T-helper 2 cell treated with Interferon-gamma antibody and Interleukin-4, amounts not matched to agents 5 μg/mL and 100 μg/mL, for 36 hours (primary cell): Measurements from ENCODE around the gene SPRYD3.
"Not testable (repeated sequence)": the region's sequence is repeated elsewhere in the genome, so short reads cannot be mapped to it uniquely, and the experiment has no call there.

Experiments used
- DNase-seq: peaks from one replicate; pipeline ENCODE4 v3.0.0; 2021; ENCODE audit warnings: low spot score
- H3K27ac Mint-ChIP-seq: one replicate; pipeline ENCODE4 v1.8.0; 2021; ENCODE audit warnings: mild to moderate bottlenecking, mixed read lengths
- H3K27me3 Mint-ChIP-seq: one replicate; pipeline ENCODE4 v1.8.0; 2021; ENCODE audit warnings: low read depth, mixed read lengths
- H3K36me3 Mint-ChIP-seq: one replicate; pipeline ENCODE4 v1.8.0; 2021; ENCODE audit warnings: low read depth, mixed read lengths
- H3K4me1 Mint-ChIP-seq: one replicate; pipeline ENCODE4 v1.8.0; 2021; ENCODE audit warnings: low read depth, mixed read lengths
- H3K4me3 Mint-ChIP-seq: one replicate; pipeline ENCODE4 v1.8.0; 2022; ENCODE audit warnings: mild to moderate bottlenecking, moderate library complexity, mixed read lengths
- H3K9me3 Mint-ChIP-seq: one replicate; pipeline ENCODE4 v1.8.0; 2021; ENCODE audit warnings: mixed read lengths

SPRYD3 gene

DNA sequence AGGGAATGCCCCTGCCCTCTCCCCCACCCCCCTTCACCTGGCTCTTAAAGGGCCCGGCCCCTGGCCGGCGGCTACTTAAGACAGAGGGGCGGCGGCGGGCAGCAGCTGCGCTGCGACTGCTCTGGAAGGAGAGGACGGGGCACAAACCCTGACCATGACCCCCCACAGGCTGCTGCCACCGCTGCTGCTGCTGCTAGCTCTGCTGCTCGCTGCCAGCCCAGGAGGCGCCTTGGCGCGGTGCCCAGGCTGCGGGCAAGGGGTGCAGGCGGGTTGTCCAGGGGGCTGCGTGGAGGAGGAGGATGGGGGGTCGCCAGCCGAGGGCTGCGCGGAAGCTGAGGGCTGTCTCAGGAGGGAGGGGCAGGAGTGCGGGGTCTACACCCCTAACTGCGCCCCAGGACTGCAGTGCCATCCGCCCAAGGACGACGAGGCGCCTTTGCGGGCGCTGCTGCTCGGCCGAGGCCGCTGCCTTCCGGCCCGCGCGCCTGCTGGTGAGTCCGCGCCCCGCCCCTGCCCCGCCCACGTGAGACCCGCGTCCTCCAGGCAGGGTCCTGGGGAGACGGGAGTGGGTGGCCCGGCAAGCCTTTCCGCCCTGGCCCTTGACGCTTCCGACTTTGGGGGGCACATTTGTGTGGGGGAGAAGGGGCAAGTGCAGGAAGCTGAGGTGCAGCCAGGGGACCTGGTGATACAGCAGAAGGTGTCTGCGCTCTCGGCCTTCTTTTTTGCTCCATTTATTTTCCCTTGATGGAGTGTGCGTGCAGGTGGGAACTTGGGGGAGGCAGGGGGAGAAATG lies 18.6 kb upstream of the SPRYD3 start, which contains the start of gene IGFBP6:
TSS of gene IGFBP6 (plus strand) at position 104 of the 790 bp plus-strand sequence. CDS start at position 155, 51 bp downstream.
- Mint-ChIP-seq H3K27me3 (peaks cover 18% of the 10 kb centered on the region), H3K27ac (peak within 1 kb of the TSS; percentile 68), H3K4me3 (peak within 1 kb of the TSS; percentile 83), H3K4me1 (peaks cover 31% of the 10 kb centered on the region), H3K36me3 (no peaks in the 10 kb centered on the region), H3K9me3 (no peaks in the 10 kb centered on the region)
- peak; percentile 66 for DNase-seq

DNA sequence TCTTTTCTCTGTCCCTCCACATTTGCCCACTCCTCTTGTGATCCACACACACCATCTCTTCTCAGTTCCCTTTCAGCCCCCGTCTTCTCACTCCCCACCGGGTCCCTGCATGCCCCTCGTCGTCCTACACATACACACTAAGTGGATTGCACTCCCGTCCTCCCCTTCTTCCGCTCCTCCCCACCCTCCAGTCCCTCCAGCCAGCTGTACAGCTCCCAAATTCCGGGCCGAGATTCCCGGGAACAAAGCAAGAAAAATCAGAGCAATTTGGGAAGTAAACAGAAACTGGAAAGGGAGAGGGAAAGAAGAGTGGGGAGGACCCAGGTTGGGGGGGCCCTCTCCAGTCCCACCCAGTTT lies 18.0 kb upstream of the SPRYD3 start:
- no peak for DNase-seq
- Mint-ChIP-seq H3K27me3 (peaks cover 18% of the 10 kb centered on the region), H3K36me3 (no peaks in the 10 kb centered on the region), H3K27ac (no peak overlapping the region), H3K4me3 (peak overlapping the region; percentile 65), H3K9me3 (no peaks in the 10 kb centered on the region), H3K4me1 (peaks cover 27% of the 10 kb centered on the region)

DNA sequence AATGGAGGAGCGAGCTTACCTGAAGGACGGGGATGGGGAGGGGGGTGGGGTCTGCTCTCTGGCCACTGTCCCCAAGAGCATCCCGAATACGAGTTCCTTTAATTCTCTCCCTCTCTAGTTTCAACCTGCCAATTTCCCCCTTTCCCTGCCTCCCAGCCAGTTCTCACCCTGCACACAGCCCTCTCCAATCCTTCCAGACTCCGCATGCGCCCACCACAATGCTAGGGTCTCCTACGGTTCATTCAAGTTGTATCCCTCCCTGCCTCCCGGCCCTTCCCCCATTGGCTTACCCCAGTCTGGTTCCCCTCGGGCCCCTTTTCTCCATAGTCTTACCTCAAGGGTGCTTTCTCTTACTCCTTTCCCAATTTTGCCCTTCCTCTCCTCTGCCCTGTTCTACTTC lies 17.6 kb upstream of the SPRYD3 start:
- DNase-seq, result no peak
- H3K36me3 Mint-ChIP-seq, result no peaks in the 10 kb centered on the region
- no peaks in the 10 kb centered on the region for H3K9me3 Mint-ChIP-seq
- H3K4me1 Mint-ChIP-seq, result peaks cover 25% of the 10 kb centered on the region
- no peak overlapping the region for H3K27ac Mint-ChIP-seq
- H3K4me3 Mint-ChIP-seq, result peak overlapping the region; percentile 65
- H3K27me3 Mint-ChIP-seq, result peaks cover 20% of the 10 kb centered on the region

DNA sequence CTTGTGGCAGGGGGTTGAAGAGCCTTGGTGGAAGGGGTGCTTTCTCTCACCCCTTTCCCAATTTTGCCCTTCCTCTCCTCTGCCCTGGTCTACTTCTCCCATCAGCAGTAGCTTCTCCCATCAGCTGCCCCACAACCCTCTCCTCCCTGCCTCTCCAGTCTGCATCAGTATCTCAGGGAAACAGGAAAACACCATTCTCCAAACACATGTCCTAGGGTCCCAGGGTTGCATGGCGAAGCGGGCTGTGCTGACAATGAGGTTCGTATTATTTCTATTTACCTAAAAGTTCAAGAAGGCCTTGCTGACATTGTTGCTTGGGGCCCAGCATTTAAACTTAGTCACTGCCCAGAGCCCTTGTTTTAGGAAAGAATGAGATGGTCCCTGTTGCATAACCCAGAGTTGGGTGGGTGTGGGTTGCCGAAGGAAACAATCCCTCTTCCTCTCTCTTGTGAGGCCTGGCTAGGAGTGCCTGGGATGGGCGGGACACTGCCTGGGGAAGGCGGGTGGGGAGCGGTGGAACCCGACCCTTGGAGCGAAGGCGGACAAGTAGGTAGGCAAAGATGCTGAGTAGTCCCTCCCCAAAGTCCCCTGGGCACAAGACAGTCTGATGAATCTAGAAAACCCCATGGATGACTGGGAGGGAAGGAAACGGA lies 17.0 kb upstream of the SPRYD3 start:
- H3K36me3 Mint-ChIP-seq, result no peaks in the 10 kb centered on the region
- DNase-seq, result no peak
- no peak overlapping the region for H3K27ac Mint-ChIP-seq
- no peaks in the 10 kb centered on the region for H3K9me3 Mint-ChIP-seq
- H3K4me1 Mint-ChIP-seq, result peaks cover 25% of the 10 kb centered on the region
- H3K27me3 Mint-ChIP-seq, result peaks cover 22% of the 10 kb centered on the region
- H3K4me3 Mint-ChIP-seq, result no peak overlapping the region

DNA sequence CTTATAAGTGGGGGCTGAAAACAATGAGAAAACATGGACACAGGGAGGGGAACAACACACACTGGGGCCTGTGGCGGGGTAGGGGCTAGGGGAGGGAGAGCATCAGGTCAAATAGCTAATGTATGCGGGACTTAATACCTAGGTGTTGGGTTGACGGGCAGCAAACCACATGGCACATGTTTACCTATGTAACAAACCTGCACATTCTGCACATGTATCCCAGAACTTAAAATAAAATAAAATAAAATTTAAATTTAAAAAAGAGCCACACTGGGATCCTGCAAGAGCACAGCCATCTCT lies 16.4 kb upstream of the SPRYD3 start:
- peaks cover 24% of the 10 kb centered on the region for H3K4me1 Mint-ChIP-seq
- not testable (repeated sequence) for H3K27ac Mint-ChIP-seq, H3K4me3 Mint-ChIP-seq, H3K9me3 Mint-ChIP-seq, DNase-seq, H3K36me3 Mint-ChIP-seq
- peaks cover 22% of the 10 kb centered on the region for H3K27me3 Mint-ChIP-seq

DNA sequence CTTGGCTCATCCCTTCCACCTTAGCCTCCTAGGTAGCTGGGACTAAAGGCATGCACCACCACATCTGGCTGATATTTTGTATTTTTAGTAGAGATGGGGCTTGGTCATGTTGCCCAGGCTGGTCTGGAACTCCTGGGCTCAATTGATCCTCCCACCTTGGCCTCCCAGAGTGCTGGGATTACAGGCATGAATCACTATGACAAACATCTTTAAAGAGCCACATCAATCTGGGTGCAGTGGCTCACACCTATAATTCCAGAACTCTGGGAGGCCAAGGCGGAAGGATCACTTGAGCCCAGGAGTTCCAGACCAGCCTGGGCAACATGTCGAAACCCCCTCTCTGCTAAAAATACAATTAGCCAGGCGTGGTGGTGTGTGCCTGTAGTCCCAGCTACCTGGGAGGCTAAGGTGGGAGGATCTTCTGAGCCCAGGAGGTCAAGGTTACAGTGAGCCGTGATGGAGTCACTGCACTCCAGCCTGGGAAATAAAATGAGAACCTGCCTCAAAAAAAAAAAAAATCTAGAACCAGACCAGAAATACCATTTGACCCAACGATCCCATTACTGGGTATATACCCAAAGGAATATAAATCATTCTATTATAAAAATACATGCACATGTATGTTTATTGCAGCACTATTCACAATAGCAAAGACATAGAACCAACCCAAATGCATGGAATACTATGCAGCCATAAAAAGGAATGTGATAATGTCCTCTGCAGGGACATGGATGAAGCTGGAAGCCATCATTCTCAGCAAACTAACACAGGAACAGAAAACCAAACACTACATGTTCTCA lies 15.8 kb upstream of the SPRYD3 start:
- not testable (repeated sequence) for H3K4me3 Mint-ChIP-seq, H3K9me3 Mint-ChIP-seq, H3K36me3 Mint-ChIP-seq, H3K27ac Mint-ChIP-seq, DNase-seq
- Mint-ChIP-seq H3K4me1 (peaks cover 22% of the 10 kb centered on the region), H3K27me3 (peaks cover 24% of the 10 kb centered on the region)

DNA sequence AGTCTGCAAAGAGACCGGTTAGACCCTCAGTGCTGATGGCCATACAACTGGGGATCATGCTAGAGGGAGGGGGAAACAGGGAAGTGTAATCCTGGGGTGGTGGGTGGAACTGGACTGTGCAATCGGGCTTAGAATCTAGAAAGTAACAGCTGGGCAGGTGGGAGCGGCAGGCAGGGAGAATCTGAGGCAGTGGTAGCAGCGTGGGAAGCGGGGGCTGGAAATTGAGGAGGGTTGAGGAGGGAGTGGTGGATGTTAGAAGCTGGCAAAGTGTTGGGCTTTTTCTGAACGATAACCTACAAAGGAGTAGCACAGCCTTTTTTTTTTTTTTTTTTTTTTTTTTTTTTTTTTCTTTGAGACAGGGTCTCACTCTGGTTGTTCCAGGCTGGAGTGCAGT lies 15.2 kb upstream of the SPRYD3 start:
- Mint-ChIP-seq H3K36me3 (no peaks in the 10 kb centered on the region), H3K27me3 (peaks cover 24% of the 10 kb centered on the region), H3K27ac (no peak overlapping the region), H3K4me3 (no peak overlapping the region), H3K9me3 (no peaks in the 10 kb centered on the region), H3K4me1 (peaks cover 21% of the 10 kb centered on the region)
- no peak for DNase-seq

DNA sequence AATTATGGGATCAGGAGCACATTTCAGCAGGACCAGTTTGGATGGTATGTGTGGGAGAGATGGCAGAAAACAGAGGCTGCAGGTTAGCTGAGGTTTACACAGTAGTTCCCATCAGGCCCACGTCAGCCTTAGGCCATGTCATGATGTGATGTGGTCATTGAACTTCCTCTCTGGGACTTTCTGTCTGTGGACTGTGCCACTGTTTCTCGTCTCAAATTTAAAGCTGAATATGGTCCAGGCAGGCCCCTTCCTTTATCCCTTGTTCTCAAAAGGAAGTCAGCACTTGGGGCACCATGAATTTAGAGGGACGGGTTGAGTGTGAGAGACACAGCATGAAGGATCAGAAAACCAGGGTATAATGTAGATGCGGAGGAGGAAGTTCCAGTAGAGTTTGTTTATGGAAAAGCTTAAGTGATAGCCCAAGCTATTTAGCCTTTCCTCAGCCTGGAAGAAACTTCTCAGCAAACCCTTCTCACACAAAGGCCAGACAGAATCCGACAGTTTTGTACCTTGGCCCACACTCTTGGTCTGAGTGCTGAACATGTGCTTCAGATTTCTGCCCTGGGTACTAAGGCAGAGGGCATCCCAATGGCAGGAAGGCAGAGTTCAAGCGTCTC lies 14.7 kb upstream of the SPRYD3 start:
- H3K4me3 Mint-ChIP-seq, result no peak overlapping the region

DNA sequence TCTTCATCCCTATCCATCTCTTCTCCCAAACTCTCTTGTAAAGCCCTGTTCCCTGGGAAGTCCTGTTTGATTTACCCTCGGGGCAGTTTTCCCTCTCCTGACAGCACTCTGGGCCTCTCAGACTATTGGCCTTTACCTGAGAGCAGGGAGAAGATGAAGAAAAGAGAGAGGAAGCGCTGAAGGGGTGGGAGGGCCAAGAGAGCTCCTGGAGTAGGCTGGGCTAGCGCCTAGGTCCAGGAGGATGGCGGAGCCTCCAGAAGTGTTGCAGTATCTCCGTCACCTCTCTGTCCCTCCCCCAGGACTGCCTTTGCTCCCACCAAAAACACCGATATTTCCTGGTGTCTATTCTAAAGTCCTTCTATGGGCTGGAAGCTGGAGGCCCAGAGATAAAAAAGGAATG lies 12.6 kb upstream of the SPRYD3 start:
- H3K27ac Mint-ChIP-seq, result no peak overlapping the region
- no peaks in the 10 kb centered on the region for H3K9me3 Mint-ChIP-seq
- no peak overlapping the region for H3K4me3 Mint-ChIP-seq
- peaks cover 28% of the 10 kb centered on the region for H3K27me3 Mint-ChIP-seq
- DNase-seq, result no peak
- no peaks in the 10 kb centered on the region for H3K36me3 Mint-ChIP-seq
- H3K4me1 Mint-ChIP-seq, result peaks cover 3% of the 10 kb centered on the region

More for the DNA sequence above, 14.7 kb upstream of the SPRYD3 start:
- Mint-ChIP-seq H3K4me1 (peaks cover 16% of the 10 kb centered on the region), H3K27me3 (peaks cover 24% of the 10 kb centered on the region), H3K27ac (no peak overlapping the region), H3K9me3 (no peaks in the 10 kb centered on the region), H3K36me3 (no peaks in the 10 kb centered on the region)
- no peak for DNase-seq

DNA sequence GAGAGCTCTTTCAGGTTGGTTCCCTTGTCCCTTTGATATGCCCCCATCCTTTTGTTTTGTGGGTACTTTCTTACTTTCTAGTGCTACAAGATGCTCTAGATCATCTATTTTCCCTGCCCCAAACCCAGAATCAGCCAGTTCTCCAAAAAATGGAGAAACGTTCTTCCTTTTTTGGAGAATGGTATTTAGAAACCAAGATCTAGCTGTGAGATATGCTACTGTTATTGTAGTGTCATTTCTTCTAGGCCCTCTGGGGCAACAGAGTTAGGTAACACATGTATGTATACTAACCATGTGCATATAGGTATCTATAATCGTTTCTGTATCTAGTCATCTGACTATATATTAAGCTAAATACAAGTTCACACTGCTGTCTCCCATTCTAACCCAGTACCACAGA lies 11.4 kb upstream of the SPRYD3 start:
- DNase-seq, result no peak
- Mint-ChIP-seq H3K4me3 (no peak overlapping the region), H3K4me1 (peaks cover 3% of the 10 kb centered on the region), H3K36me3 (no peaks in the 10 kb centered on the region), H3K9me3 (no peaks in the 10 kb centered on the region), H3K27me3 (peaks cover 26% of the 10 kb centered on the region), H3K27ac (no peak overlapping the region)

DNA sequence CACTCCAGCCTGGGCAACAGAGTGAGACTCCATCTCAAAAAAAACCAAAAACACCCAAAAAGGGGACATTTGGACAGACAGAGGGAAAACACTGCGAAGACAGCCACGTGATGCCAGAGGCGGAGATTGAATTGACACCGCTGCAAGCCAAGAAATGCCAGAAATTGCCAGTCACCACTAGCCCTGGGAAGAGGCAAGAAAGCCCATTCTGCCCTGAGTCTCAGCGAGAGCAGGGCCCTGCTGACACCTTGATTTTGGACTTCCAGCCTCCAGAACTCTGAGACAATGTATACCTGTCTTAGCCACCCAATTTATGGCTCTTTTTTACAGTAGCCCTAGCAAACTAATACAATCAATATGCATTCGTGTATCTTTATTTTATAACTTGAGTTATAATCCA lies 10.9 kb upstream of the SPRYD3 start:
- no peak for DNase-seq

DNA sequence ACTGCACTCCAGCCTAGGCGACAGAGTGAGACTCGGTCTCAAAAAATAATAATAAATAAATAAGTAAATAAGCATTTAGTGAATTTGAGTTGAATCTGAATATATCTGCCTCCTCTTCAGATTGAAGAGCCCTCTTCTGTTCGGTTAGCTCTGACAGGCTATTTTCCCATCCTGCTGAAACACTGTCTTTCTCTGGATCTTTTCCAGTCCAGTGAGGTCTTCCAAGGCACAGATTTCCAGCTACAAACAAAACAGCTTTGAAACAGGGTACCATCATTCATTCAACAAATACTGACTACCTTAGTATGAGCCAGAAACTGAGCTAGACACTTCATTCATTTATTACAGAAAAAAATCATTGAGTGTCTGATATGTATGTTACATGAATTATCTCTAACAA lies 7.2 kb upstream of the SPRYD3 start:
- H3K27ac Mint-ChIP-seq, result no peak overlapping the region
- no peaks in the 10 kb centered on the region for H3K36me3 Mint-ChIP-seq
- peaks cover 4% of the 10 kb centered on the region for H3K4me1 Mint-ChIP-seq
- H3K4me3 Mint-ChIP-seq, result no peak overlapping the region
- H3K27me3 Mint-ChIP-seq, result peaks cover 22% of the 10 kb centered on the region
- H3K9me3 Mint-ChIP-seq, result no peaks in the 10 kb centered on the region
- no peak for DNase-seq

More for the DNA sequence above, 10.9 kb upstream of the SPRYD3 start:
- Mint-ChIP-seq H3K36me3 (no peaks in the 10 kb centered on the region), H3K27ac (no peak overlapping the region), H3K4me3 (no peak overlapping the region), H3K9me3 (no peaks in the 10 kb centered on the region), H3K27me3 (peaks cover 27% of the 10 kb centered on the region), H3K4me1 (peaks cover 3% of the 10 kb centered on the region)

DNA sequence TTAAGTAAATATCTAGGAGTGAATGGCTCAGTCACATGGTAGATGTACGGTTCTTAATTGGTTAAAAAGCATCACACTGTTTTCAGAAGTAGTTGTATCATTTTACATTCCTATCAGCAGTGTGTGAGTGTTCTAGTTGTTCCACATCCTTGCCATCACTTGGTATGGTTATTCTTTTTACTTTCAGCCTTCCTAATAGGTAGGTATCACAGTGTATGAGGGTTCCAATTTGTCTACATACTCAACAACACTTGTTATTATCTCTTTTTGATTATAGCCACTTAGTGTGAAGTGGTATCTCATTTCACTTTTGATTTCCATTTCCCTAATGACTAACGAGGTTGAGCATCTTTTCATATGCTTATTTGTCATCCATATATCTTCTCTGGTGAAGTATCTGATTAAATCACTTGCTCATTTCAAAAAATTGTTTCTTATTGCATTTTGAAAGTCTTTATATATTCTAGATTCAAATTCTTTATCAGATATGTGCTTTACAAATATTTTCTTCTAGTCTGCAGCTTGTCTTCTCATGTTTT lies 3.5 kb upstream of the SPRYD3 start:
- no peak overlapping the region for H3K4me3 Mint-ChIP-seq
- DNase-seq, result no peak
- H3K27me3 Mint-ChIP-seq, result peaks cover 16% of the 10 kb centered on the region
- no peaks in the 10 kb centered on the region for H3K9me3 Mint-ChIP-seq
- no peak overlapping the region for H3K27ac Mint-ChIP-seq
- no peaks in the 10 kb centered on the region for H3K36me3 Mint-ChIP-seq
- peaks cover 17% of the 10 kb centered on the region for H3K4me1 Mint-ChIP-seq
